HUES6 (cell line): ENCODE data around the gene TPI1.
A peak's percentile ranks its signal among the peaks of the same experiment; 100 is the strongest.

Experiments
- H3K27ac ChIP-seq: 2 replicates; pipeline ENCODE4 v1.7.0; 2013; ENCODE audit warnings: low read depth, mild to moderate bottlenecking, low read length, inconsistent platforms
- H3K27me3 ChIP-seq: 2 replicates; pipeline ENCODE4 v1.6.1; 2013; ENCODE audit warnings: low read length; ENCODE audit not compliant: control insufficient read depth, insufficient read depth
- H3K36me3 ChIP-seq: 2 replicates; pipeline ENCODE4 v1.6.1; 2013; ENCODE audit warnings: low read length; ENCODE audit not compliant: control insufficient read depth, insufficient read depth
- H3K4me1 ChIP-seq: 2 replicates; pipeline ENCODE4 v1.6.1; 2013; ENCODE audit warnings: low read length; ENCODE audit not compliant: control insufficient read depth, insufficient read depth
- H3K4me3 ChIP-seq: 2 replicates; pipeline ENCODE4 v1.5.1; 2013; ENCODE audit warnings: low read depth, low read length
- H3K9ac ChIP-seq: one replicate; pipeline ENCODE4 v1.6.1; 2013; ENCODE audit warnings: mild to moderate bottlenecking, low read length
- H3K9me3 ChIP-seq: 2 replicates; pipeline ENCODE4 v1.6.1; 2013; ENCODE audit warnings: low read depth, low read length; ENCODE audit not compliant: control insufficient read depth, insufficient read depth

TPI1 gene

GRCh38 chr12:6830286-6830890 is 36.9 kb upstream of the TPI1 start:
- Histone ChIP-seq H3K36me3 (peaks cover 44% of the 10 kb centered on the region), H3K9me3 (no peaks in the 10 kb centered on the region), H3K4me3 (peak overlapping the region; percentile 98), H3K27me3 (peaks cover 11% of the 10 kb centered on the region), H3K9ac (no peak overlapping the region), H3K4me1 (peaks cover 24% of the 10 kb centered on the region), H3K27ac (no peak overlapping the region)

GRCh38 chr12:6830999-6831398 is 36.3 kb upstream of the TPI1 start:
- H3K27ac ChIP-seq: no peak overlapping the region
- H3K9me3 ChIP-seq: no peaks in the 10 kb centered on the region
- H3K27me3 ChIP-seq: peaks cover 7% of the 10 kb centered on the region; the same call in 1 of the 2 replicates
- H3K4me3 ChIP-seq: no peak overlapping the region
- no peak overlapping the region for H3K9ac ChIP-seq
- peaks cover 44% of the 10 kb centered on the region for H3K36me3 ChIP-seq
- peaks cover 20% of the 10 kb centered on the region for H3K4me1 ChIP-seq

GRCh38 chr12:6831450-6831995 is 35.8 kb upstream of the TPI1 start:
- Histone ChIP-seq H3K9ac (no peak overlapping the region), H3K27ac (no peak overlapping the region), H3K27me3 (peaks cover 2% of the 10 kb centered on the region; the same call in 1 of the 2 replicates), H3K36me3 (peaks cover 49% of the 10 kb centered on the region), H3K4me3 (no peak overlapping the region), H3K4me1 (peaks cover 15% of the 10 kb centered on the region), H3K9me3 (no peaks in the 10 kb centered on the region)

- Histone ChIP-seq H3K9ac (no peak overlapping the region), H3K36me3 (peaks cover 55% of the 10 kb centered on the region), H3K4me1 (peaks cover 9% of the 10 kb centered on the region), H3K4me3 (no peak overlapping the region), H3K9me3 (no peaks in the 10 kb centered on the region), H3K27ac (no peak overlapping the region), H3K27me3 (no peaks in the 10 kb centered on the region)
Observed at GRCh38 chr12:6832125-6832524, 35.2 kb upstream of the TPI1 start.

- H3K36me3 ChIP-seq: peaks cover 67% of the 10 kb centered on the region
- no peaks in the 10 kb centered on the region for H3K9me3 ChIP-seq
- H3K27ac ChIP-seq: no peak overlapping the region
- peaks cover 6% of the 10 kb centered on the region for H3K4me1 ChIP-seq
- no peak overlapping the region for H3K9ac ChIP-seq
- H3K4me3 ChIP-seq: no peak overlapping the region
- no peaks in the 10 kb centered on the region for H3K27me3 ChIP-seq
Observed at GRCh38 chr12:6833189-6833890, 34.0 kb upstream of the TPI1 start.

GRCh38 chr12:6834254-6834653 is 33.1 kb upstream of the TPI1 start:
- H3K9ac ChIP-seq: no peak overlapping the region
- no peak overlapping the region for H3K4me3 ChIP-seq
- peaks cover 6% of the 10 kb centered on the region for H3K4me1 ChIP-seq
- no peak overlapping the region for H3K27ac ChIP-seq
- no peaks in the 10 kb centered on the region for H3K27me3 ChIP-seq
- H3K36me3 ChIP-seq: peaks cover 76% of the 10 kb centered on the region
- no peaks in the 10 kb centered on the region for H3K9me3 ChIP-seq

- H3K9ac ChIP-seq: no peak overlapping the region
- H3K36me3 ChIP-seq: peaks cover 81% of the 10 kb centered on the region
- peaks cover 3% of the 10 kb centered on the region for H3K4me1 ChIP-seq
- no peak overlapping the region for H3K27ac ChIP-seq
- no peak overlapping the region for H3K4me3 ChIP-seq
- H3K9me3 ChIP-seq: no peaks in the 10 kb centered on the region
- H3K27me3 ChIP-seq: no peaks in the 10 kb centered on the region
Observed at GRCh38 chr12:6834873-6835272, 32.5 kb upstream of the TPI1 start.

GRCh38 chr12:6836851-6837250 is 30.5 kb upstream of the TPI1 start:
- H3K27me3 ChIP-seq: no peaks in the 10 kb centered on the region
- H3K4me1 ChIP-seq: no peaks in the 10 kb centered on the region
- H3K4me3 ChIP-seq: no peak overlapping the region
- no peak overlapping the region for H3K27ac ChIP-seq
- H3K9me3 ChIP-seq: no peaks in the 10 kb centered on the region
- peaks cover 64% of the 10 kb centered on the region for H3K36me3 ChIP-seq
- H3K9ac ChIP-seq: no peak overlapping the region

- Histone ChIP-seq H3K9ac (no peak overlapping the region), H3K4me3 (no peak overlapping the region), H3K27me3 (no peaks in the 10 kb centered on the region), H3K36me3 (peaks cover 64% of the 10 kb centered on the region), H3K4me1 (no peaks in the 10 kb centered on the region), H3K27ac (no peak overlapping the region), H3K9me3 (no peaks in the 10 kb centered on the region)
Observed at GRCh38 chr12:6837370-6838060, 29.8 kb upstream of the TPI1 start.

GRCh38 chr12:6838854-6839253 is 28.5 kb upstream of the TPI1 start:
- Histone ChIP-seq H3K9ac (peak overlapping the region; percentile 20), H3K9me3 (no peaks in the 10 kb centered on the region), H3K4me1 (0 out of 2 replicates have a peak, but pooled peaks cover 2% of the 10 kb centered on the region), H3K36me3 (peaks cover 68% of the 10 kb centered on the region), H3K27ac (no peak overlapping the region), H3K4me3 (no peak overlapping the region), H3K27me3 (no peaks in the 10 kb centered on the region)
